GM12891 (cell line): Measurements from ENCODE around the gene FGF18.

Experiments
- POLR2A ChIP-seq: IDR thresholded peaks from 2 replicates; pipeline ENCODE4 v1.6.1; 2011; ENCODE audit warnings: low read depth, low read length, control low read depth
- TAF1 ChIP-seq: IDR thresholded peaks from 2 replicates; pipeline ENCODE4 v1.6.1; 2011; ENCODE audit warnings: low read depth, low read length, control low read depth

GRCh38 chr5:171432076-171432475 lies 12.6 kb downstream of the FGF18 start:
- TF ChIP-seq TAF1 = no peak
- TF ChIP-seq POLR2A = no peak
